Psoas muscle (tissue), 8 donors: ENCODE results near the gene WDR41. TPM values are rescaled to one million over a fixed set of nuclear protein-coding genes. Genes with fewer than 3 reads are reported as not detected.
"Not testable (repeated sequence)": the region's sequence is repeated elsewhere in the genome, so short reads cannot be mapped to it uniquely, and the experiment has no call there.

ENCODE experiments used
- ATAC-seq, 4 donors: fragments of 200-7000 bp; cut with Tn5 transposase; one replicate each; pipeline ENCODE4 v1.9.1; 2020; ENCODE audit warnings: moderate library complexity in 3 of 4, mild to moderate bottlenecking in 2 of 4
- DNase-seq, 2 donors: peaks; one replicate each; pipeline ENCODE4 v3.0.0-alpha.2; 2020
- H3K27ac ChIP-seq: fragments of 200-600 bp; one replicate; pipeline ENCODE4 v1.8.0; 2022
- H3K27me3 ChIP-seq, 3 donors: fragments of 200-600 bp in 1 of 3; one replicate each; pipeline versions ENCODE4 v1.6.1 to v1.8.0; 2013 to 2022; ENCODE audit warnings: low read length in 2 of 3, mild to moderate bottlenecking in 2 of 3, moderate library complexity in 1 of 3; ENCODE audit not compliant: insufficient read depth in 3 of 3
- H3K36me3 ChIP-seq, 2 donors: fragments of 200-600 bp in 1 of 2; one replicate each; pipeline versions ENCODE4 v1.6.1 to v1.8.0; 2013 to 2022; ENCODE audit warnings: low read depth in 1 of 2, mild to moderate bottlenecking in 1 of 2, moderate library complexity in 1 of 2; ENCODE audit not compliant: insufficient read depth in 1 of 2
- H3K4me1 ChIP-seq: fragments of 200-600 bp; one replicate; pipeline ENCODE4 v1.8.0; 2022
- H3K4me3 ChIP-seq: fragments of 200-600 bp; one replicate; pipeline ENCODE4 v1.8.0; 2022; ENCODE audit warnings: mild to moderate bottlenecking
- H3K9me3 ChIP-seq: fragments of 200-600 bp; one replicate; pipeline ENCODE4 v1.8.0; 2022
- CTCF ChIP-seq: fragments of 200-600 bp; IDR thresholded peaks from one replicate; pipeline ENCODE4 v1.8.0; 2022; ENCODE audit warnings: antibody characterized with exemption
- WGBS, 3 donors: extraction: QIAGEN DNeasy Blood & Tissue Kit; methylation state at CpG; one replicate each; pipeline versions ENCODE4 v1.1.6 to v1.1.7; 2013; 5-methylcytosine and 5-hydroxymethylcytosine counted together
- intact Hi-C, 2 donors: fragments of 100-400 bp; cut with DNase I; formaldehyde crosslinking; loops; one replicate each; pipeline versions ENCODE4 v1.11.0 to v1.14.2; 2022
- polyA plus RNA-seq, 3 donors: library from polyadenylated mRNA; stranded (reverse); fragments of 200-250 nt; gene quantifications; one replicate each; pipeline ENCODE4 v1.2.3, GENCODE V29; 2013
- total RNA-seq, 4 donors: library from RNA; stranded (reverse); fragmentation: NEBNext Ultra II Directional in 2 of 4; extraction: Animal tissue kit (Norgen Biotek cat#: 25700) in 2 of 4; gene quantifications; one replicate each; pipeline versions ENCODE4 v1.2.1 to v1.2.4, GENCODE V29; 2021 to 2023
- donor health status: healthy with polysubstance abuse.
- donor health status: DM: no; HTN: no; CAD: no; lungs with moderate emphysema.
- donor health status: Bipolar disorder and iron deficiency.
- donor health status: healthy.
- donor health status: DM: yes; HTN: yes; CAD: no.
- donor health status: DM: no; HTN: no; CAD: no.
- donor health status: DM: no; HTN: no; CAD: no.
- donor health status: DM: yes; HTN: yes; CAD: no.

The WDR41 gene
- total and polyA plus RNA-seq, 7 donors: 17.1 to 32.2 (median 26.6) TPM

GRCh38 chr5:77494935-77495334 is 2.8 kb upstream of the WDR41 start:
- intact Hi-C loops: loop anchor here (5.0 to 10.0 kb wide), 3 partner anchors 350 to 1778 kb away; partner anchors contain the start of gene POC5 (in 1 of the 2)
- ATAC-seq (no peak), DNase-seq (no peak)
- Histone ChIP-seq H3K4me3 (no peak overlapping the region), H3K27me3 (no peaks in the 10 kb centered on the region), H3K4me1 (no peaks in the 10 kb centered on the region), H3K36me3 (no peaks in the 10 kb centered on the region), H3K9me3 (no peaks in the 10 kb centered on the region), H3K27ac (no peak overlapping the region)
- TF ChIP-seq CTCF: no peak
- WGBS, 3 donors: 94% methylated on average over 3 of the region's 3 CpGs

GRCh38 chr5:77492653-77493000 is 511 bp upstream of the WDR41 start:
- no peaks in the 10 kb centered on the region for H3K4me1 ChIP-seq
- WGBS, 3 donors: 37 to 41% (median 38%) methylated on average over 4 of the region's 4 CpGs
- no peak for DNase-seq
- H3K27me3 ChIP-seq: no peaks in the 10 kb centered on the region
- intact Hi-C loops: loop anchor here (1.0 to 10.0 kb wide), 4 partner anchors 347 to 1775 kb away; partner anchors contain the start of gene POC5 (in 1 of the 2)
- ATAC-seq: peak in 1 of 4 donors; percentile 2
- no peaks in the 10 kb centered on the region for H3K9me3 ChIP-seq
- no peak for TF ChIP-seq CTCF
- peaks cover 0 to under 1% of the 10 kb centered on the region in 2 donors for H3K36me3 ChIP-seq
- peak overlapping the region; percentile 87 for H3K4me3 ChIP-seq
- H3K27ac ChIP-seq: peak overlapping the region; percentile 91

- not testable (repeated sequence) for ATAC-seq, H3K4me1 ChIP-seq, H3K9me3 ChIP-seq, H3K36me3 ChIP-seq, DNase-seq, H3K27me3 ChIP-seq, H3K27ac ChIP-seq
- 34 to 39% (median 34%) methylated on average over 11 of the region's 11 CpGs for WGBS, 3 donors
- intact Hi-C loops: loop anchor here (5.0 to 10.0 kb wide), 3 partner anchors 346 to 1774 kb away; partner anchors contain the start of gene POC5 (in 1 of the 2)
- peak overlapping the region; percentile 87 for H3K4me3 ChIP-seq
Measured at GRCh38 chr5:77490741-77491344, 1.3 kb downstream of the WDR41 start.

GRCh38 chr5:77486344-77486962 is 5.7 kb downstream of the WDR41 start:
- WGBS, 3 donors: 56 to 86% (median 75%) methylated on average over 4 of the region's 4 CpGs
- Histone ChIP-seq H3K27me3 (no peaks in the 10 kb centered on the region), H3K4me3 (no peak overlapping the region), H3K4me1 (no peaks in the 10 kb centered on the region), H3K36me3 (peaks cover 4 to 25% of the 10 kb centered on the region in 2 donors), H3K9me3 (no peaks in the 10 kb centered on the region), H3K27ac (no peak overlapping the region)
- no peak for TF ChIP-seq CTCF
- DNase-seq: no peak
- intact Hi-C loops: no loop called here
- no peak for ATAC-seq

GRCh38 chr5:77483682-77484081 is 8.4 kb downstream of the WDR41 start:
- TF ChIP-seq CTCF: no peak
- WGBS, 3 donors: 93 to 96% (median 96%) methylated on average over 2 of the region's 2 CpGs
- no peak for DNase-seq
- Histone ChIP-seq H3K27ac (no peak overlapping the region), H3K4me1 (no peaks in the 10 kb centered on the region), H3K4me3 (no peak overlapping the region), H3K27me3 (no peaks in the 10 kb centered on the region), H3K9me3 (no peaks in the 10 kb centered on the region), H3K36me3 (peaks cover 4 to 30% of the 10 kb centered on the region in 2 donors)
- intact Hi-C loops: no loop called here
- no peak for ATAC-seq

- H3K4me1 ChIP-seq, H3K27me3 ChIP-seq, H3K4me3 ChIP-seq, H3K9me3 ChIP-seq, ATAC-seq, DNase-seq, intact Hi-C loops, H3K27ac ChIP-seq, H3K36me3 ChIP-seq: not testable (repeated sequence)
- 93 to 99% (median 96%) methylated on average over 9 to 11 of the region's 11 CpGs for WGBS, 3 donors
Measured at GRCh38 chr5:77475041-77475440, 17.1 kb downstream of the WDR41 start.

GRCh38 chr5:77468875-77469274 is 23.2 kb downstream of the WDR41 start:
- intact Hi-C loops, ATAC-seq: not testable (repeated sequence)
- 89 to 100% (median 98%) methylated on average over 3 of the region's 3 CpGs for WGBS, 3 donors

More at GRCh38 chr5:77468875-77469274, 23.2 kb downstream of the WDR41 start:
- H3K27me3 ChIP-seq, H3K9me3 ChIP-seq, DNase-seq, H3K36me3 ChIP-seq, H3K4me3 ChIP-seq, H3K4me1 ChIP-seq, H3K27ac ChIP-seq: not testable (repeated sequence)
